ENCODE measurements around the gene GCK. TPM values are rescaled to one million over a fixed set of nuclear protein-coding genes. Genes with fewer than 3 reads are reported as not detected.
"Not testable (repeated sequence)": the region's sequence is repeated elsewhere in the genome, so short reads cannot be mapped to it uniquely, and the experiment has no call there.

The GCK gene
- total RNA-seq, 1 donor from 2014 or later = 1.7 TPM

GRCh38 chr7:44172352-44172751 lies 16.9 kb downstream of the GCK start:
- no peak for DNase-seq (ENCODE audit: extremely low spot score in 2 of 2)
- intact Hi-C loops (cut with DNase I) = no loop called here
- Histone ChIP-seq H3K9me3 (no peaks in the 10 kb centered on the region), H3K27me3 (no peaks in the 10 kb centered on the region), H3K4me3 (no peak overlapping the region), H3K27ac (no peak overlapping the region), H3K4me1 (no peaks in the 10 kb centered on the region), H3K36me3 (no peaks in the 10 kb centered on the region)
- TF ChIP-seq POLR2A (IDR thresholded peaks at IDR 0.05) (no peak), POLR2AphosphoS5 (IDR thresholded peaks at IDR 0.05; ENCODE audit: insufficient read depth in 1 of 2, low read depth in 1 of 2) (no peak), CTCF (IDR thresholded peaks at IDR 0.05) (no peak)

- H3K4me3 ChIP-seq; intact Hi-C loops (cut with DNase I); H3K36me3 ChIP-seq; H3K9me3 ChIP-seq; H3K4me1 ChIP-seq; DNase-seq (ENCODE audit: extremely low spot score in 2 of 2); H3K27me3 ChIP-seq; H3K27ac ChIP-seq: not testable (repeated sequence)
Measured at GRCh38 chr7:44171901-44172300, 17.3 kb downstream of the GCK start.

- intact Hi-C loops (cut with DNase I) = no loop called here
- no peak for TF ChIP-seq POLR2A (IDR thresholded peaks at IDR 0.05)
- TF ChIP-seq POLR2AphosphoS5 (IDR thresholded peaks at IDR 0.05; ENCODE audit: insufficient read depth in 1 of 2, low read depth in 1 of 2) = no peak
- no peak for TF ChIP-seq CTCF (IDR thresholded peaks at IDR 0.05)
Measured at GRCh38 chr7:44167920-44168319, 21.3 kb downstream of the GCK start.

GRCh38 chr7:44163591-44163990 lies 25.6 kb downstream of the GCK start:
- no peak overlapping the region for H3K27ac ChIP-seq

More at GRCh38 chr7:44167920-44168319, 21.3 kb downstream of the GCK start:
- Histone ChIP-seq H3K4me3 (no peak overlapping the region), H3K27ac (no peak overlapping the region), H3K4me1 (no peaks in the 10 kb centered on the region), H3K9me3 (no peaks in the 10 kb centered on the region), H3K36me3 (no peaks in the 10 kb centered on the region), H3K27me3 (no peaks in the 10 kb centered on the region)
- DNase-seq (ENCODE audit: extremely low spot score in 2 of 2) = no peak

GRCh38 chr7:44162785-44163395 lies 26.3 kb downstream of the GCK start:
- TF ChIP-seq POLR2A (IDR thresholded peaks at IDR 0.05) (no peak), CTCF (IDR thresholded peaks at IDR 0.05) (no peak), POLR2AphosphoS5 (IDR thresholded peaks at IDR 0.05; ENCODE audit: insufficient read depth in 1 of 2, low read depth in 1 of 2) (no peak)
- no peak for DNase-seq (ENCODE audit: extremely low spot score in 2 of 2)
- H3K4me3 ChIP-seq = no peak overlapping the region
- H3K36me3 ChIP-seq = no peaks in the 10 kb centered on the region
- intact Hi-C loops (cut with DNase I) = no loop called here
- H3K4me1 ChIP-seq = no peaks in the 10 kb centered on the region
- H3K27ac ChIP-seq = no peak overlapping the region
- no peaks in the 10 kb centered on the region for H3K27me3 ChIP-seq
- H3K9me3 ChIP-seq = no peaks in the 10 kb centered on the region

More at GRCh38 chr7:44163591-44163990, 25.6 kb downstream of the GCK start:
- H3K4me3 ChIP-seq = no peak overlapping the region
- H3K27me3 ChIP-seq = no peaks in the 10 kb centered on the region
- H3K4me1 ChIP-seq = no peaks in the 10 kb centered on the region
- no peaks in the 10 kb centered on the region for H3K36me3 ChIP-seq
- H3K9me3 ChIP-seq = no peaks in the 10 kb centered on the region
- intact Hi-C loops (cut with DNase I) = no loop called here
- no peak for TF ChIP-seq POLR2AphosphoS5 (IDR thresholded peaks at IDR 0.05; ENCODE audit: insufficient read depth in 1 of 2, low read depth in 1 of 2)
- no peak for TF ChIP-seq POLR2A (IDR thresholded peaks at IDR 0.05)
- TF ChIP-seq CTCF (IDR thresholded peaks at IDR 0.05) = no peak
- no peak for DNase-seq (ENCODE audit: extremely low spot score in 2 of 2)

All from vagina (tissue), 2 donors.